HG02885 (cell line): ENCODE measurements around the gene SLCO1A2.
"Not testable (repeated sequence)": the region's sequence is repeated elsewhere in the genome, so short reads cannot be mapped to it uniquely, and the experiment has no call there.

Experiments used
- ATAC-seq: cut with Tn5 transposase; IDR thresholded peaks from one replicate; pipeline ENCODE4 v1.9.1; 2021; ENCODE audit warnings: mild to moderate bottlenecking; ENCODE audit not compliant: unreplicated experiment, poor library complexity

Gene SLCO1A2, protein sequence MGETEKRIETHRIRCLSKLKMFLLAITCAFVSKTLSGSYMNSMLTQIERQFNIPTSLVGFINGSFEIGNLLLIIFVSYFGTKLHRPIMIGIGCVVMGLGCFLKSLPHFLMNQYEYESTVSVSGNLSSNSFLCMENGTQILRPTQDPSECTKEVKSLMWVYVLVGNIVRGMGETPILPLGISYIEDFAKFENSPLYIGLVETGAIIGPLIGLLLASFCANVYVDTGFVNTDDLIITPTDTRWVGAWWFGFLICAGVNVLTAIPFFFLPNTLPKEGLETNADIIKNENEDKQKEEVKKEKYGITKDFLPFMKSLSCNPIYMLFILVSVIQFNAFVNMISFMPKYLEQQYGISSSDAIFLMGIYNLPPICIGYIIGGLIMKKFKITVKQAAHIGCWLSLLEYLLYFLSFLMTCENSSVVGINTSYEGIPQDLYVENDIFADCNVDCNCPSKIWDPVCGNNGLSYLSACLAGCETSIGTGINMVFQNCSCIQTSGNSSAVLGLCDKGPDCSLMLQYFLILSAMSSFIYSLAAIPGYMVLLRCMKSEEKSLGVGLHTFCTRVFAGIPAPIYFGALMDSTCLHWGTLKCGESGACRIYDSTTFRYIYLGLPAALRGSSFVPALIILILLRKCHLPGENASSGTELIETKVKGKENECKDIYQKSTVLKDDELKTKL

GRCh38 chr12:21334771-21335325, at the start of gene SLCO1A2:
Gene SLCO1A2, minus strand, starts transcription at chr12:21334917. Its CDS starts 270 bp downstream, at chr12:21334647.
- no peak for ATAC-seq

GRCh38 chr12:21384261-21384660, 49.5 kb upstream of the SLCO1A2 start:
- no peak for ATAC-seq

- not testable (repeated sequence) for ATAC-seq
These were observed 46.6 kb upstream of the SLCO1A2 start for GRCh38 chr12:21381320-21381719.

DNA sequence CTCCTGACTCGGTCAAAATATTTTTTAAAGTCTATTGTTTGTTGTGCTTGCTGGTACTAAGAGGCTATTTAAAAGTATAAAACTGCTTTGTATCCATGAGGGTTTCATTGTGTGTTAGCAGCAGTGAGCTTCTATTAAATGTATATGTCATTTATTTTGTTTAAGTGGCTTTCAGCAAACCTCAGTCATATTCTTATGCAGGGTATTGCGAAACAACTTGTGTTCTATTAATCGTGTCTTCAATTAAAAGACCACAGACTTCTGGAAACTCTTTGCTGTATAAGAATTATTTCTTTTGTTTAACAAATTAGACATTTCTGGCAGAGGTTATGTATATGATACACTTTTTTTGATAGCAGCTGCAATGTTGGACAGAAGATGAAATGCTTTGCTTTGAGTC, 44.5 kb upstream of the SLCO1A2 start:
- ATAC-seq: no peak

GRCh38 chr12:21372602-21373001, 37.9 kb upstream of the SLCO1A2 start, which contains the start of gene IAPP:
Gene IAPP, plus strand, starts transcription at chr12:21372902. Its CDS starts 450 bp downstream, at chr12:21373352.
- ATAC-seq: no peak

- no peak for ATAC-seq
These were observed 36.2 kb upstream of the SLCO1A2 start for GRCh38 chr12:21370845-21371449.

- ATAC-seq: no peak
These were observed 34.6 kb upstream of the SLCO1A2 start for GRCh38 chr12:21369141-21369980.

- ATAC-seq: not testable (repeated sequence)
These were observed 25.9 kb upstream of the SLCO1A2 start for GRCh38 chr12:21360632-21361031.

- no peak for ATAC-seq
These were observed 19.9 kb upstream of the SLCO1A2 start for GRCh38 chr12:21354641-21355040.

- ATAC-seq: no peak
These were observed 19.2 kb upstream of the SLCO1A2 start for GRCh38 chr12:21353948-21354347.

DNA sequence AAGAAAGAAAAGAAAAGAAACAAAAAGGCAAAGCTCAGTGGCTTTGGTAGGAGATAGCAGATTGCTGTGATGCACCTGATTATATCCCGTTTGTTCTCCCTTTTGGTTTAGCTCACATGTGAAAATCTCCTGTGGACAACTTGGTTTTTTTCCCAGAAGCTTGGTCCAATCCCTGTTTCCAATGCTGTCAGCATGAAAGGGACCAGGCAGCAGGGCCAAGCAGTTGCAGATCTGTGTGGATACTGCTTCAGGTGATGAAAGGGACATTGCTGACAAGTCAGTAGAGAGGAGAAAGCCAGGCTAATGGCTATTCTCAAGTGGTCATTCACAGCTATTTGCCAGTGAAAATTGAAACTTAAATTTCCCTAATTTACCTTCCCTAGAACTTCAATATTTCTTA, 18.8 kb upstream of the SLCO1A2 start:
- no peak for ATAC-seq

GRCh38 chr12:21350975-21351374, 16.3 kb upstream of the SLCO1A2 start:
- ATAC-seq: no peak

DNA sequence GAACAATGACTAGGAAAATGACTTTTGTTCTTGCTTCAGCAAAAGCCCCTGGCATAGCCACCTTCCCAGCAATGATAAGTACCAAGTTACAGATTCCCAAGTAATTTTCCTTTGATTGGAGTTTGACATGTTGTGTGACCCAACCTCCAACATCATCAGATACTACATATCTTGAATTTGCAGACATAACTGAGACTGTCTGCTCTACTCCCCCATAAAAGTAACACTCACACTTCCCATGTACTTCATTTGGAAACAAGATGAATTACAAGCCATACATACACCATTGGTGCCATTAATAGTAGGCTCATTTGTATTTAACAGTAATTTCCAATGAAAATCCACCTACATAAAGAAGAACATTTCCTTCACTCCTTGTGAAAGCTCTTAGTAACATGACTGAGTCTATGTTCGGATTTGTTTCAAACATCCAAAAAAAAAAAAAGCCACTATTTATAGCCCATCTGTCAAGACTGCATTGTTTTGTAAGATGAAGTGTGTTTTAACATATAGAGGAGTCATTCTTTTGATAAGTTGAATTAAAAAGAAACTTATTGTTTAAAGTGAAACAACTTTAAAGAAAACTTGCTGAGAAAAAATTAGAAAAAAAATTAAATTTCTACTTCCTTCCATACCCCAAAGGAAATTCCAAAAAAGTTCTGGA, 12.0 kb upstream of the SLCO1A2 start:
- ATAC-seq: no peak

- no peak for ATAC-seq
These were observed 8.9 kb upstream of the SLCO1A2 start for GRCh38 chr12:21343636-21344035.

DNA sequence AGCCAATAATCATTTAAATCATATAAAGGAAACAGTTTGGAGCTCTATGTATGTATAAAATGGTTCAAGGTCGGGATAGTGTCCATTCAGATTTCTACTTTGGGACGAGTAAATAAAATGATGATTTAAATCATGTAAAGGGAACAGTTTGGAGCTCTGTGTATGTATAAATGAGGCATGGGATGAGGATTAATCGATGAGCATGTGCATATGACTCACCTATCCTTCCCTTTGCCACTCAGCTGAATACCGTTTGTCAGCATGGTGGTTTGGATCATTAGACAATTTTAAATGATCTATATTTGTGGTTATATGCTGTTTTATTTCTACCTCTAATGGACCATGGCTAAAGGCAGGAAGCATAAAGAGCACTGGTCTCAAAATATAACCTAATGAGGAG, 7.1 kb upstream of the SLCO1A2 start:
- ATAC-seq: no peak

GRCh38 chr12:21340403-21340802, 5.7 kb upstream of the SLCO1A2 start:
- no peak for ATAC-seq

DNA sequence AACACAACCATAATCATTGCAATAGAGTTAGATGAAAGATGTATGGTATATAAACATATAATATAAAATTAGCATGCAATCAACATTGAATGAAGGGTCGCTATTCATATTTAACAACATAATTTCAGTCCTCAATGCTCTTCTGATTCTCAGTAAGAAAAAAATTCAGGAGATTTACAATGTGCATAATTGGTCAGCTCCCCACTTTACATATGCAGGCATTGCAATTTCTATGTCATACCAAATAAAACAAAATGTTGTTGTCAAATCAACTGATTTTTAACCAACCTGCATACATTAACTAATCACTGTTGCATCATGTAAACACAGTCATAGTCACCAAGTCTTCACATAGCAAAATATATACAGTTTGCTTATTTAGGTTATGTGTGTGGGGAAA, 5.2 kb upstream of the SLCO1A2 start:
- no peak for ATAC-seq

GRCh38 chr12:21337959-21338744, 3.4 kb upstream of the SLCO1A2 start:
- ATAC-seq: no peak

DNA sequence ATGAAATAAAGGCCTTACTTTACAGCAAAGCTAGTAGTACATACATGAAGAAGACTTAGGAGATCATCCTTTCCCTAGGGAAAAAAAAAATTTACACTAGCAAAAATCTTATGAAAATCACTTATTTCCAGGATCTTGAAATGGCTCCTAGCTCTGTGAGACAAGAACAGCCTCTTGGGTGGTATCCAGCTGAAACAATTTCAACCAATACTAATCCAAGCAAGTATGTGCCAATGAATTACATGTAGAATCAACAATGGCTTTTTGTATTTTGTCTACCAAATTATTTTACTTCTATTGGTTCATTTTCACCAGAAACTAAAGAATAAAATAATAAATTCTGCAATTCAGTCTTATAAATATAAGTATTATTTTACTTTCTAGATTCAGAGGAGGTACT, 2.7 kb upstream of the SLCO1A2 start:
- ATAC-seq: no peak
